HepG2 (cell line): ENCODE data around the gene GSG1. TPM values are rescaled to one million over a fixed set of nuclear protein-coding genes. Genes with fewer than 3 reads are reported as not detected.

Source experiments
- BCL6 ChIP-seq: IDR thresholded peaks from 2 replicates; pipeline ENCODE4 v1.6.1; 2016; ENCODE audit warnings: missing genetic modification reagents, missing compliant biosample characterization
- FOXO1 ChIP-seq: sonication (generic); formaldehyde crosslinking; IDR thresholded peaks from 2 replicates; pipeline ENCODE4 v1.4.0; 2020; ENCODE audit warnings: missing genetic modification reagents
- FOXP4 ChIP-seq: sonication (generic); formaldehyde crosslinking; IDR thresholded peaks from 2 replicates; pipeline ENCODE4 v1.4.0; 2020; ENCODE audit warnings: missing genetic modification reagents
- MYPOP ChIP-seq: sonication (generic); formaldehyde crosslinking; IDR thresholded peaks from 2 replicates; pipeline ENCODE4 v1.8.1; 2023; ENCODE audit warnings: mild to moderate bottlenecking, moderate library complexity, missing genetic modification reagents
- PBX3 ChIP-seq: sonication (generic); formaldehyde crosslinking; IDR thresholded peaks from 2 replicates; pipeline ENCODE4 v1.8.1; 2023; ENCODE audit warnings: missing genetic modification reagents, inconsistent platforms, borderline replicate concordance
- RCOR2 ChIP-seq: IDR thresholded peaks from 2 replicates; pipeline ENCODE4 v1.6.1; 2016; ENCODE audit warnings: missing biosample characterization, missing genetic modification reagents
- SMC3 ChIP-seq: IDR thresholded peaks from 2 replicates; pipeline ENCODE4 v1.6.1; 2011; ENCODE audit warnings: low read length, improper control_type of control experiment
- SOX13 ChIP-seq, 3 experiments: fragments of 450-650 bp in 1 of 3; sonication (generic) in 1 of 3; formaldehyde crosslinking in 1 of 3; IDR thresholded peaks in 2 of 3; conservative IDR thresholded peaks in 1 of 3; 2 replicates each; pipeline versions ENCODE4 v1.5.0 to v1.6.1; 2016 to 2020; ENCODE audit warnings: antibody characterized with exemption in 1 of 3, mild to moderate bottlenecking in 1 of 3, missing compliant biosample characterization in 1 of 3, missing genetic modification reagents in 1 of 3, moderate library complexity in 1 of 3
- SOX6 ChIP-seq, 2 experiments: fragments of 450-650 bp in 1 of 2; sonication (generic) in 1 of 2; formaldehyde crosslinking in 1 of 2; IDR thresholded peaks; 2 replicates each; pipeline versions ENCODE4 v1.4.0 to v1.6.1; 2017 to 2020; ENCODE audit warnings: antibody characterized with exemption in 1 of 2, mild to moderate bottlenecking in 1 of 2, missing genetic modification reagents in 1 of 2
- STAG1 ChIP-seq: sonication (generic); formaldehyde crosslinking; IDR thresholded peaks from 2 replicates; pipeline ENCODE4 v1.4.0; 2020; ENCODE audit warnings: missing genetic modification reagents
- SYNCRIP ChIP-seq: fragments of 200-400 bp; formaldehyde crosslinking; IDR thresholded peaks from 2 replicates; pipeline ENCODE4 v1.6.1; 2018; ENCODE audit warnings: mild to moderate bottlenecking, low read depth, low read length; ENCODE audit not compliant: insufficient read depth
- U2AF1 ChIP-seq: fragments of 200-400 bp; formaldehyde crosslinking; optimal IDR thresholded peaks from 2 replicates; pipeline ENCODE3; 2017; ENCODE audit warnings: mild to moderate bottlenecking, low read depth, low read length
- ZEB1 ChIP-seq: IDR thresholded peaks from 2 replicates; pipeline ENCODE4 v1.6.1; 2012; ENCODE audit warnings: mild to moderate bottlenecking, low read depth, inconsistent platforms; ENCODE audit not compliant: insufficient replicate concordance
- ZFP82 ChIP-seq: sonication (generic); formaldehyde crosslinking; IDR thresholded peaks from 2 replicates; pipeline ENCODE4 v1.5.1; 2020; ENCODE audit warnings: mild to moderate bottlenecking, missing genetic modification reagents, borderline replicate concordance
- ZMYM3 ChIP-seq: sonication (generic); formaldehyde crosslinking; IDR thresholded peaks from 2 replicates; pipeline ENCODE4 v1.5.1; 2020; ENCODE audit warnings: mild to moderate bottlenecking, missing genetic modification reagents
- ZNF350 ChIP-seq: sonication (generic); formaldehyde crosslinking; IDR thresholded peaks from 2 replicates; pipeline ENCODE4 v1.4.0; 2020; ENCODE audit warnings: mild to moderate bottlenecking, low read depth, missing genetic modification reagents, borderline replicate concordance
- ZNF441 ChIP-seq: sonication (generic); formaldehyde crosslinking; IDR thresholded peaks from 2 replicates; pipeline ENCODE4 v1.7.0; 2021; ENCODE audit warnings: missing genetic modification reagents, borderline replicate concordance
- ZNF749 ChIP-seq: sonication (generic); formaldehyde crosslinking; IDR thresholded peaks from 2 replicates; pipeline ENCODE4 v1.8.0; 2022; ENCODE audit warnings: mild to moderate bottlenecking, missing genetic modification reagents, moderate library complexity, borderline replicate concordance
- ZNF768 ChIP-seq: sonication (generic); formaldehyde crosslinking; IDR thresholded peaks from 2 replicates; pipeline ENCODE4 v1.4.0; 2020; ENCODE audit warnings: missing genetic modification reagents
- ZNF792 ChIP-seq: IDR thresholded peaks from 2 replicates; pipeline ENCODE4 v1.6.1; 2016
- ZNF816 ChIP-seq: sonication (generic); formaldehyde crosslinking; IDR thresholded peaks from 2 replicates; pipeline ENCODE4 v1.8.0; 2022; ENCODE audit warnings: missing genetic modification reagents, mild to moderate bottlenecking, borderline replicate concordance
- ZSCAN9 ChIP-seq: IDR thresholded peaks from 2 replicates; pipeline ENCODE4 v1.6.1; 2016; ENCODE audit warnings: borderline replicate concordance
- ZZZ3 ChIP-seq: sonication (generic); formaldehyde crosslinking; IDR thresholded peaks from 2 replicates; pipeline ENCODE4 v1.4.0; 2020; ENCODE audit warnings: missing genetic modification reagents, mild to moderate bottlenecking, borderline replicate concordance
- polyA plus RNA-seq, 8 experiments: library from polyadenylated mRNA; depleted of rRNA in 3 of 8; stranded (reverse) in 7 of 8; unstranded in 1 of 8; fragments of >200 nt; fragmentation: Illumina TruSeq in 4 of 8; extraction: Trizol in 4 of 8; gene quantifications; 2 replicates each; pipeline versions ENCODE4 v1.2.1 to v1.2.3, GENCODE V29; 2011 to 2016; ENCODE audit warnings: low read depth in 4 of 8, missing spikeins in 1 of 8, mixed read lengths in 1 of 8; ENCODE audit not compliant: insufficient read depth in 1 of 8
- total RNA-seq, 5 experiments: library from RNA; depleted of rRNA; stranded (reverse); fragments of >200 nt; fragmentation: Illumina TruSeq; extraction: Trizol; gene quantifications; 2 replicates each; pipeline ENCODE4 v1.2.3, GENCODE V29; 2016; ENCODE audit warnings: low read depth in 1 of 5
- TF ChIP-seq, protein P1 (sequence below): sonication (generic); formaldehyde crosslinking; IDR thresholded peaks from 2 replicates; pipeline ENCODE4 v1.8.1; 2023; ENCODE audit warnings: mild to moderate bottlenecking, missing genetic modification reagents

GSG1 gene
- total and polyA plus RNA-seq, 2 of the 13 experiments (the other 11 are each of a cell fraction or from before 2014, with no cell fraction given) = not detected

DNA sequence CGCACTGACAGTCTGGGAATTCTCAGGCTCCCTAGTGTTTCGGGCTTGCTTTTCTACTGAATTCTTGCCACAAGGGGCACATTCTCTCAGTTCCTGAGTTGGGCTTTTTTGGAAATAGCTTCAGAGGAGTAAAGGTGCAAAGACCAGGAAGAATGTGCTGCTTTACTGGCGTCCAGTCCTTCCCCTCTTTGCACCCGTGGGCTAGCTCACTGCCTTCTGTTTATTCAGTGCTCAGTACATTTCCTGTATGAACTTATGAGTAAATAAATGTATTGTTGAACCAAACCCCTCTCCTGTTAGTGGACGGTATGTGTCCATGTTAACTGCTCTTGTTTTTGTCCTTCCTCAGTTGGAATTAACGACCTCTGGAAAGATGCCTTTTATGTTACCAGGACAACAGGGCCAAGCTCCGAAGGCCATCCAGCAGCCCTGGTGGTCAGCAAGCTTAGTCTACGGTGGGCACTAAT, 24.0 kb downstream of the GSG1 start (continued):
- TF ChIP-seq SOX6 (IDR thresholded peaks at IDR 0.05) = no peak
- peak; percentile 93 for TF ChIP-seq SOX6 (CRISPR knock-in tag; IDR thresholded peaks at IDR 0.05)
- TF ChIP-seq ZSCAN9 (CRISPR knock-in tag) = peak; percentile 75; the same call in 1 of the 2 replicates
- peak; percentile 55; the same call in 1 of the 2 replicates for TF ChIP-seq ZNF441 (CRISPR knock-in tag)
- TF ChIP-seq ZNF768 (CRISPR knock-in tag) = no peak
- peak; percentile 38; the same call in 1 of the 2 replicates for TF ChIP-seq MYPOP (CRISPR knock-in tag)
- peak; percentile 66; the same call in 1 of the 2 replicates for TF ChIP-seq ZNF350 (CRISPR knock-in tag)
- no peak for TF ChIP-seq PBX3
- 0 out of 2 replicates have a peak, but pooled peaks have one; percentile 76 for TF ChIP-seq ZNF792 (CRISPR knock-in tag)
- no peak for TF ChIP-seq ZNF749 (CRISPR knock-in tag)
- no peak for TF ChIP-seq U2AF1
- peak; percentile 56; the same call in 1 of the 2 replicates for TF ChIP-seq FOXO1 (CRISPR knock-in tag)
- TF ChIP-seq SOX13 (IDR thresholded peaks at IDR 0.05) = peak; percentile 39; the same call in 1 of the 2 replicates
- TF ChIP-seq SOX13 (CRISPR knock-in tag; conservative IDR thresholded peaks at IDR 0.05 in 1 of 2, IDR thresholded peaks at IDR 0.05 in 1 of 2) = peak in 1 of 2 experiments; percentile 91; a peak in 2 of 4 replicates
- peak; percentile 53; the same call in 1 of the 2 replicates for TF ChIP-seq BCL6 (CRISPR knock-in tag)
- peak; percentile 71; the same call in 1 of the 2 replicates for TF ChIP-seq ZMYM3 (CRISPR knock-in tag)
- TF ChIP-seq ZNF816 (CRISPR knock-in tag) = peak; percentile 80
- peak; percentile 23; the same call in 1 of the 2 replicates for TF ChIP-seq SMC3
- TF ChIP-seq, protein P1, sequence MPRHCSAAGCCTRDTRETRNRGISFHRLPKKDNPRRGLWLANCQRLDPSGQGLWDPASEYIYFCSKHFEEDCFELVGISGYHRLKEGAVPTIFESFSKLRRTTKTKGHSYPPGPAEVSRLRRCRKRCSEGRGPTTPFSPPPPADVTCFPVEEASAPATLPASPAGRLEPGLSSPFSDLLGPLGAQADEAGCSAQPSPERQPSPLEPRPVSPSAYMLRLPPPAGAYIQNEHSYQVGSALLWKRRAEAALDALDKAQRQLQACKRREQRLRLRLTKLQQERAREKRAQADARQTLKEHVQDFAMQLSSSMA (CRISPR knock-in tag) = no peak
- peak; percentile 87 for TF ChIP-seq FOXP4 (CRISPR knock-in tag)
- peak; percentile 38 for TF ChIP-seq STAG1 (CRISPR knock-in tag)
- TF ChIP-seq RCOR2 (CRISPR knock-in tag) = peak; percentile 81
- peak; percentile 32 for TF ChIP-seq ZEB1
- TF ChIP-seq ZZZ3 = no peak; the same call in 1 of the 2 replicates
- TF ChIP-seq ZFP82 (CRISPR knock-in tag) = no peak
- no peak for TF ChIP-seq SYNCRIP
